ENCODE measurements around the gene C1QTNF6. TPM values are rescaled to one million over a fixed set of nuclear protein-coding genes. Genes with fewer than 3 reads are reported as not detected.

Gene C1QTNF6
- total and polyA plus RNA-seq, 2 experiments from 2014 or later: 1.7 to 2.3 TPM

DNA sequence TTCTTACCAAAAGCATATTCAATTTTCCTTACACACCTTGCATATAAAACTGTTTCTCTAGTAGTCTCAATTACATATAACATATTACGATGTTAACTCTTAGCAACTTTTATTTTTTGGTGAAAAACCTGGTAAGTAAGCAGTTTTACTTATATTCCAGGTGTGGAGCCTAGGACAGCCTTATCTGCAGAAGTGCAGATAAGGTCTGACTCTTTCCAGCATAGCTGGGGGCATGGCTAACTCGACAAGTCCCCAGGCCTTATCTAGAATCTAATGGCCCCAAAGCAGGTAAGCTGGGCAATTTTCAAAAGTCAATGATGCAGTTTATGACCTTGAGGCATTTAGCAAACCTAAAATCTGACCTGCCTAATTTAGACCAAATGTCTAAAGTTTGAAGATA is 4.2 kb upstream of the C1QTNF6 start:
- H3K9me2 ChIP-seq (ENCODE audit: insufficient read depth): no peaks in the 10 kb centered on the region
- H3K4me3 ChIP-seq: no peak overlapping the region
- H3K27ac ChIP-seq (ENCODE audit: low read depth): no peak overlapping the region
- no peak for DNase-seq (ENCODE audit: low spot score)
- no peaks in the 10 kb centered on the region for H3K79me2 ChIP-seq (replicated peaks; ENCODE audit: insufficient read depth)
- peaks cover 25% of the 10 kb centered on the region for H3K4me1 ChIP-seq (ENCODE audit: insufficient read depth)
- H3F3A ChIP-seq (replicated peaks; ENCODE audit: low read depth): peaks cover 9% of the 10 kb centered on the region; the same call in 1 of the 2 replicates
- Mint-ChIP-seq H3K9me3 (peaks cover 23% of the 10 kb centered on the region), H3K27me3 (ENCODE audit: insufficient read depth, low read depth, poor library complexity) (peaks cover 5% of the 10 kb centered on the region), H3K36me3 (ENCODE audit: low read depth) (peaks cover 39% of the 10 kb centered on the region), H3K27ac (no peak overlapping the region), H3K4me1 (peaks cover 28% of the 10 kb centered on the region), H3K4me3 (no peak overlapping the region)
- H3K4me2 ChIP-seq: no peak overlapping the region
- peaks cover 5% of the 10 kb centered on the region; the same call in 1 of the 2 replicates for H3K36me3 ChIP-seq (ENCODE audit: insufficient read depth)
- no peak overlapping the region for H2AFZ ChIP-seq
- no peak for TF ChIP-seq CREB1 (CRISPR knock-in tag; IDR thresholded peaks at IDR 0.05; ENCODE audit: low read depth)
- TF ChIP-seq EZH2 (IDR thresholded peaks at IDR 0.05; ENCODE audit: low read depth, unreplicated experiment): no peak
- TF ChIP-seq, protein P1, sequence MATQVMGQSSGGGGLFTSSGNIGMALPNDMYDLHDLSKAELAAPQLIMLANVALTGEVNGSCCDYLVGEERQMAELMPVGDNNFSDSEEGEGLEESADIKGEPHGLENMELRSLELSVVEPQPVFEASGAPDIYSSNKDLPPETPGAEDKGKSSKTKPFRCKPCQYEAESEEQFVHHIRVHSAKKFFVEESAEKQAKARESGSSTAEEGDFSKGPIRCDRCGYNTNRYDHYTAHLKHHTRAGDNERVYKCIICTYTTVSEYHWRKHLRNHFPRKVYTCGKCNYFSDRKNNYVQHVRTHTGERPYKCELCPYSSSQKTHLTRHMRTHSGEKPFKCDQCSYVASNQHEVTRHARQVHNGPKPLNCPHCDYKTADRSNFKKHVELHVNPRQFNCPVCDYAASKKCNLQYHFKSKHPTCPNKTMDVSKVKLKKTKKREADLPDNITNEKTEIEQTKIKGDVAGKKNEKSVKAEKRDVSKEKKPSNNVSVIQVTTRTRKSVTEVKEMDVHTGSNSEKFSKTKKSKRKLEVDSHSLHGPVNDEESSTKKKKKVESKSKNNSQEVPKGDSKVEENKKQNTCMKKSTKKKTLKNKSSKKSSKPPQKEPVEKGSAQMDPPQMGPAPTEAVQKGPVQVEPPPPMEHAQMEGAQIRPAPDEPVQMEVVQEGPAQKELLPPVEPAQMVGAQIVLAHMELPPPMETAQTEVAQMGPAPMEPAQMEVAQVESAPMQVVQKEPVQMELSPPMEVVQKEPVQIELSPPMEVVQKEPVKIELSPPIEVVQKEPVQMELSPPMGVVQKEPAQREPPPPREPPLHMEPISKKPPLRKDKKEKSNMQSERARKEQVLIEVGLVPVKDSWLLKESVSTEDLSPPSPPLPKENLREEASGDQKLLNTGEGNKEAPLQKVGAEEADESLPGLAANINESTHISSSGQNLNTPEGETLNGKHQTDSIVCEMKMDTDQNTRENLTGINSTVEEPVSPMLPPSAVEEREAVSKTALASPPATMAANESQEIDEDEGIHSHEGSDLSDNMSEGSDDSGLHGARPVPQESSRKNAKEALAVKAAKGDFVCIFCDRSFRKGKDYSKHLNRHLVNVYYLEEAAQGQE (IDR thresholded peaks at IDR 0.05; ENCODE audit: unreplicated experiment): no peak
- TF ChIP-seq STAT1 (IDR thresholded peaks at IDR 0.05; ENCODE audit: unreplicated experiment): no peak
- TF ChIP-seq, protein P2, sequence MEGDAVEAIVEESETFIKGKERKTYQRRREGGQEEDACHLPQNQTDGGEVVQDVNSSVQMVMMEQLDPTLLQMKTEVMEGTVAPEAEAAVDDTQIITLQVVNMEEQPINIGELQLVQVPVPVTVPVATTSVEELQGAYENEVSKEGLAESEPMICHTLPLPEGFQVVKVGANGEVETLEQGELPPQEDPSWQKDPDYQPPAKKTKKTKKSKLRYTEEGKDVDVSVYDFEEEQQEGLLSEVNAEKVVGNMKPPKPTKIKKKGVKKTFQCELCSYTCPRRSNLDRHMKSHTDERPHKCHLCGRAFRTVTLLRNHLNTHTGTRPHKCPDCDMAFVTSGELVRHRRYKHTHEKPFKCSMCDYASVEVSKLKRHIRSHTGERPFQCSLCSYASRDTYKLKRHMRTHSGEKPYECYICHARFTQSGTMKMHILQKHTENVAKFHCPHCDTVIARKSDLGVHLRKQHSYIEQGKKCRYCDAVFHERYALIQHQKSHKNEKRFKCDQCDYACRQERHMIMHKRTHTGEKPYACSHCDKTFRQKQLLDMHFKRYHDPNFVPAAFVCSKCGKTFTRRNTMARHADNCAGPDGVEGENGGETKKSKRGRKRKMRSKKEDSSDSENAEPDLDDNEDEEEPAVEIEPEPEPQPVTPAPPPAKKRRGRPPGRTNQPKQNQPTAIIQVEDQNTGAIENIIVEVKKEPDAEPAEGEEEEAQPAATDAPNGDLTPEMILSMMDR (conservative IDR thresholded peaks at IDR 0.05; ENCODE audit: low read depth in 2 of 2): no peak
- TF ChIP-seq POLR2AphosphoS5 (IDR thresholded peaks at IDR 0.05; ENCODE audit: low read depth): no peak
- TF ChIP-seq ETS1 (IDR thresholded peaks at IDR 0.05): no peak
- TF ChIP-seq ZNF331 (CRISPR knock-in tag; IDR thresholded peaks at IDR 0.05; ENCODE audit: low read depth): no peak
- TF ChIP-seq, protein P3, sequence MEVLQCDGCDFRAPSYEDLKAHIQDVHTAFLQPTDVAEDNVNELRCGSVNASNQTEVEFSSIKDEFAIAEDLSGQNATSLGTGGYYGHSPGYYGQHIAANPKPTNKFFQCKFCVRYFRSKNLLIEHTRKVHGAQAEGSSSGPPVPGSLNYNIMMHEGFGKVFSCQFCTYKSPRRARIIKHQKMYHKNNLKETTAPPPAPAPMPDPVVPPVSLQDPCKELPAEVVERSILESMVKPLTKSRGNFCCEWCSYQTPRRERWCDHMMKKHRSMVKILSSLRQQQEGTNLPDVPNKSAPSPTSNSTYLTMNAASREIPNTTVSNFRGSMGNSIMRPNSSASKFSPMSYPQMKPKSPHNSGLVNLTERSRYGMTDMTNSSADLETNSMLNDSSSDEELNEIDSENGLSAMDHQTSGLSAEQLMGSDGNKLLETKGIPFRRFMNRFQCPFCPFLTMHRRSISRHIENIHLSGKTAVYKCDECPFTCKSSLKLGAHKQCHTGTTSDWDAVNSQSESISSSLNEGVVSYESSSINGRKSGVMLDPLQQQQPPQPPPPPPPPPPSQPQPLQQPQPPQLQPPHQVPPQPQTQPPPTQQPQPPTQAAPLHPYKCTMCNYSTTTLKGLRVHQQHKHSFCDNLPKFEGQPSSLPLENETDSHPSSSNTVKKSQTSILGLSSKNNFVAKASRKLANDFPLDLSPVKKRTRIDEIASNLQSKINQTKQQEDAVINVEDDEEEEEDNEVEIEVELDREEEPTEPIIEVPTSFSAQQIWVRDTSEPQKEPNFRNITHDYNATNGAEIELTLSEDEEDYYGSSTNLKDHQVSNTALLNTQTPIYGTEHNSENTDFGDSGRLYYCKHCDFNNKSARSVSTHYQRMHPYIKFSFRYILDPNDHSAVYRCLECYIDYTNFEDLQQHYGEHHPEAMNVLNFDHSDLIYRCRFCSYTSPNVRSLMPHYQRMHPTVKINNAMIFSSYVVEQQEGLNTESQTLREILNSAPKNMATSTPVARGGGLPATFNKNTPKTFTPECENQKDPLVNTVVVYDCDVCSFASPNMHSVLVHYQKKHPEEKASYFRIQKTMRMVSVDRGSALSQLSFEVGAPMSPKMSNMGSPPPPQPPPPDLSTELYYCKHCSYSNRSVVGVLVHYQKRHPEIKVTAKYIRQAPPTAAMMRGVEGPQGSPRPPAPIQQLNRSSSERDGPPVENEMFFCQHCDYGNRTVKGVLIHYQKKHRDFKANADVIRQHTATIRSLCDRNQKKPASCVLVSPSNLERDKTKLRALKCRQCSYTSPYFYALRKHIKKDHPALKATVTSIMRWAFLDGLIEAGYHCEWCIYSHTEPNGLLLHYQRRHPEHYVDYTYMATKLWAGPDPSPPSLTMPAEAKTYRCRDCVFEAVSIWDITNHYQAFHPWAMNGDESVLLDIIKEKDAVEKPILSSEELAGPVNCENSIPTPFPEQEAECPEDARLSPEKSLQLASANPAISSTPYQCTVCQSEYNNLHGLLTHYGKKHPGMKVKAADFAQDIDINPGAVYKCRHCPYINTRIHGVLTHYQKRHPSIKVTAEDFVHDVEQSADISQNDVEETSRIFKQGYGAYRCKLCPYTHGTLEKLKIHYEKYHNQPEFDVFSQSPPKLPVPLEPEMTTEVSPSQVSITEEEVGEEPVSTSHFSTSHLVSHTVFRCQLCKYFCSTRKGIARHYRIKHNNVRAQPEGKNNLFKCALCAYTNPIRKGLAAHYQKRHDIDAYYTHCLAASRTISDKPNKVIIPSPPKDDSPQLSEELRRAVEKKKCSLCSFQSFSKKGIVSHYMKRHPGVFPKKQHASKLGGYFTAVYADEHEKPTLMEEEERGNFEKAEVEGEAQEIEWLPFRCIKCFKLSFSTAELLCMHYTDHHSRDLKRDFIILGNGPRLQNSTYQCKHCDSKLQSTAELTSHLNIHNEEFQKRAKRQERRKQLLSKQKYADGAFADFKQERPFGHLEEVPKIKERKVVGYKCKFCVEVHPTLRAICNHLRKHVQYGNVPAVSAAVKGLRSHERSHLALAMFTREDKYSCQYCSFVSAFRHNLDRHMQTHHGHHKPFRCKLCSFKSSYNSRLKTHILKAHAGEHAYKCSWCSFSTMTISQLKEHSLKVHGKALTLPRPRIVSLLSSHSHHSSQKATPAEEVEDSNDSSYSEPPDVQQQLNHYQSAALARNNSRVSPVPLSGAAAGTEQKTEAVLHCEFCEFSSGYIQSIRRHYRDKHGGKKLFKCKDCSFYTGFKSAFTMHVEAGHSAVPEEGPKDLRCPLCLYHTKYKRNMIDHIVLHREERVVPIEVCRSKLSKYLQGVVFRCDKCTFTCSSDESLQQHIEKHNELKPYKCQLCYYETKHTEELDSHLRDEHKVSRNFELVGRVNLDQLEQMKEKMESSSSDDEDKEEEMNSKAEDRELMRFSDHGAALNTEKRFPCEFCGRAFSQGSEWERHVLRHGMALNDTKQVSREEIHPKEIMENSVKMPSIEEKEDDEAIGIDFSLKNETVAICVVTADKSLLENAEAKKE (CRISPR knock-in tag; IDR thresholded peaks at IDR 0.05): no peak
- TF ChIP-seq JUNB (IDR thresholded peaks at IDR 0.05; ENCODE audit: unreplicated experiment): no peak
- TF ChIP-seq NANOG (IDR thresholded peaks at IDR 0.05; ENCODE audit: borderline replicate concordance): no peak
- no peak for TF ChIP-seq EZH2phosphoT487 (IDR thresholded peaks at IDR 0.05; ENCODE audit: unreplicated experiment)
- TF ChIP-seq ZNF114 (CRISPR knock-in tag; IDR thresholded peaks at IDR 0.05): no peak
- no peak for ATAC-seq
- H4K20me1 ChIP-seq (replicated peaks; ENCODE audit: insufficient read depth): no peaks in the 10 kb centered on the region
- H3K27me3 ChIP-seq (ENCODE audit: insufficient read depth): no peaks in the 10 kb centered on the region
